GM04503 (cell line): ENCODE results near the gene TBCK.
"Not testable (repeated sequence)": the region's sequence is repeated elsewhere in the genome, so short reads cannot be mapped to it uniquely, and the experiment has no call there.

ENCODE experiments used
- DNase-seq: peaks from one replicate; pipeline ENCODE4 v3.0.0-alpha.2; 2012; ENCODE audit warnings: low read depth

Gene TBCK

GRCh38 chr4:106213291-106213690 lies 102.7 kb downstream of the TBCK start:
- DNase-seq = not testable (repeated sequence)

GRCh38 chr4:106210021-106210420 lies 106.0 kb downstream of the TBCK start:
- no peak for DNase-seq

GRCh38 chr4:106208481-106209460 lies 107.2 kb downstream of the TBCK start:
- no peak for DNase-seq

GRCh38 chr4:106201373-106201772 lies 114.6 kb downstream of the TBCK start:
- no peak for DNase-seq

- DNase-seq = no peak
Observed at GRCh38 chr4:106195435-106195950, 120.5 kb downstream of the TBCK start.

DNA sequence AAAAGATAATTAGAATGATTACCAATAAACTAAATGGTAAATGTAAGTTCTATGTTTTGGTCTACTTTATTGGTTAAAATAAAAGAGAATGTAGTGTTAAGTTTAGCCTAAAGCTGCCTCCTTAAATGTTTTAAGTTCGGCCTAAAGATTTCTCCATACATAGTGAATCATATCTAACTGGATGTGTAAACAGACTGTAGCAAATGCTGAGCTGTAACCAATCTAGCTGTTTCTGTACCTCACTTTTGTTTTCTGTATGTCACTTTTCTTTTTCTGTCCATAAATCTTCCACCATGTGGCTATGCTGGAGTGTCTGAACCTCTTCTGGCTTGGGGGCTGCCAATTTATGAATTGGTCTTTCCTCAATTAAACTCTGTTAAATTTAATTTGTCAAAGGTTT lies 121.2 kb downstream of the TBCK start:
- no peak for DNase-seq

DNA sequence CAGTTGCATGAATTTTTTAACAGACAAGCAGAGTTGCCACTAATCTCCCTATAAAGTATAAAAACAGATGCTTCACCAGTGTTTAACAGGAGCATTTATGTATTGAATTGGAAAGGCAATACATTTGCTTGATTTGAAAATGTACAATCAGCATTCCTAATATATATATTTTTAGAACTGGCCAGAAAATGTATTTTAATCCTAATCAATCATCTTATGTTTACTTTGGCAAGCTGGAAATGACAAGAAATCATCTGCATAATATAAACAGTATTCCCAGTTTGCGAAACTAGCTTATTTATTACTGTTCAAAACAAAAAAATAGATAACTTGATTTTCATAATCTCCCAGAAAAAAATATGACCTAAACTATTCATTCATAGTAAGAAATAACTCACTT lies 123.9 kb downstream of the TBCK start:
- DNase-seq = no peak

DNA sequence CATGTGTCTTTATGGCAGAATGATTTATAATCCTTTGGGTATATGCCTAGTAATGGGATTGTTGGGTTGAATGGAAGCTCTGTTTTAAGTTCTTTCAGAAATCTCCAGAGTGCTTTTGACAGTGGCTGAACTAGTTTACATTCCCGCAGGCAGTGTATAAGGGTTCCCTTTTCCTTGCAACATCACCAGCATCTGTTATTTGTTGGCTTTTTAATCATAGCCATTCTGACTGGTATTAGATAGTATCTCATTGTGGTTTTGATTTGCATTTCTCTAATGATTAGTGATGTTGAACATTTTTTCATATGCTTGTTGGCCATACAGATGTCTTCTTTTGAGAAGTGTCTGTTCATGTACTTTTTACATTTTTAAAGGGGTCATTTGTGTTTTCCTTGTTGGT lies 129.8 kb downstream of the TBCK start:
- no peak for DNase-seq

DNA sequence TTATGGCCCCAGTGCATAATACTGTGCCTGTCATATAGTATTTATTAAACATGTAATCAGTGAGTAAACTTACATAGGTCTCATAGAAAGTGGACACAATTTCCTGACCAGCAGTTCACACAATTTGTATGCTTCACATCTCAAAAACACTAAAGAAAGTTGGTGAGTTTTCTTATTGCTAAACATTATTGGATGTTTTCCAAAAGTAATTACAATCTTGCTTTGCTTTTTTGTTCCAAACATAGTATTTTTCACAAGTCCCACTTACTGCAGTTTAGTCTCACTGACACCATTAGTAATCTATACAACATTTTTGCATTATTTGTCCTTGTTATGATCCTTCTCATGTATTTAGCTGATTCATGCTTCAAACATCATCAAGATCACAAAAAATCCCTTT lies 132.5 kb downstream of the TBCK start:
- DNase-seq = no peak

- DNase-seq = no peak
Observed at GRCh38 chr4:106172861-106173260, 143.1 kb downstream of the TBCK start.

GRCh38 chr4:106165351-106166010 lies 150.5 kb downstream of the TBCK start:
- DNase-seq = no peak

GRCh38 chr4:106162278-106162677 lies 153.7 kb downstream of the TBCK start:
- no peak for DNase-seq

GRCh38 chr4:106160560-106160959 lies 155.4 kb downstream of the TBCK start:
- no peak for DNase-seq

- DNase-seq = no peak
Observed at GRCh38 chr4:106149911-106150310, 166.1 kb downstream of the TBCK start.

DNA sequence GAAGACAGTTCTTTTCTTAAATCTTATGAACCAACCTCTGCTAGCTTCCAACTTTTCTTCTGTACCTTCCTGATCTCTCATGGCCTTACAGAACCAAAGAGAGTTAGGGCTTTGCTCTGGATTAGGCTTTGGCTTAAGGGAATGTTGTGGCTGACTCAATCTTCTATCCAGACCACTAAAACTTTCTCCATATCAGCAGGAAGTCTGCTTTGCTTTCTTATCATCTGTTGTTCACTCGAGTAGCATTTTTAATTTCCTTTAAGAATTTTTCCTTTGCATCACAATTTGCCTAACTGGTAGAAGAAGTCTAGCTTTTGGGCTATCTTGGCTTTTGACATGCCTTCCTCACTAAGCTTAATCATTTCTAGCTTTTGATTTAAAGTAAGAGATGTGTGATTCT lies 167.0 kb downstream of the TBCK start:
- no peak for DNase-seq

DNA sequence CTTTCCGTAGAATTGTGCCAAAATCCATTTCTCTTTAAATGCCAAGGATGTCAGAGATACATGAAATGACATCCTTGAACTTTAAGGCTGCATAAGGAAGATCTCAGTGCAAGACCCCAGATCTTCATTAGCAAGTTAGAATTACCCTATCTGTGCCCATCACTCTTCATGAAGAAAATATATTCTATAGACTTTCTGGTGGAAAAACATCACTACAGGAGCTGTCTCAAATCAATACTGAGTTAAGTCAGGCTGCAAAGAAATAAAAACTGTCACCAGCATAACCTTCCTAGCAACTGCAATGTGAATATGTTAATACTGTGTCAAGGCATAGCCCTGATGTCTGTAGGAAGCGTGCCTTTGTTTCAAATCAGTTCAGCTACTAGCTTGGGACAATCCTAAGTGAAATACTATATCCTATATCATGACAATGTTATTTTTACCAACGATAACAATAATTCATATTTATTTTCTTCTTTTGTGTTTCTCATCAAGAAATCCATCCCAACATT lies 173.3 kb downstream of the TBCK start:
- DNase-seq = no peak

GRCh38 chr4:106140601-106141000 lies 175.4 kb downstream of the TBCK start:
- DNase-seq = no peak

- DNase-seq = no peak
Observed at GRCh38 chr4:106136777-106137331, 179.2 kb downstream of the TBCK start.

DNA sequence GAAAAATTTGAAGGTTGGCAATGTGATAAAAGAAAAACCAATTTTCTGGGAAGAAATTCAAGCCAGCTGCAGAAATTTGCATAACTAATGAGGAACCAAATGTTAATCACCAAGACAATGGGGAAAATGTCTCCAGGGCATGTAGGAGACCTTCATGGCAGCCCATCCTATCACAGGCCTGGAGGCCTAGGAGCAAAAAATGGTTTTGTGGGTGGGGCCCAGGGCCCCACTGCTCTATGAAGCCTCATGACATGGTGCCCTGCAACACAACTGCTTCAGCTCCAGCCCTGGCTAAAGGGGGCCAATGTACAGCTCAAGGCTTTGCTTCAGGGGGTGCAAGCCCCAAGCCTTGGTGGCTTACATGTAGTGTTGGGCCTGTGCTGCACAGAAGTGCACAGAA lies 184.0 kb downstream of the TBCK start:
- DNase-seq = no peak

DNA sequence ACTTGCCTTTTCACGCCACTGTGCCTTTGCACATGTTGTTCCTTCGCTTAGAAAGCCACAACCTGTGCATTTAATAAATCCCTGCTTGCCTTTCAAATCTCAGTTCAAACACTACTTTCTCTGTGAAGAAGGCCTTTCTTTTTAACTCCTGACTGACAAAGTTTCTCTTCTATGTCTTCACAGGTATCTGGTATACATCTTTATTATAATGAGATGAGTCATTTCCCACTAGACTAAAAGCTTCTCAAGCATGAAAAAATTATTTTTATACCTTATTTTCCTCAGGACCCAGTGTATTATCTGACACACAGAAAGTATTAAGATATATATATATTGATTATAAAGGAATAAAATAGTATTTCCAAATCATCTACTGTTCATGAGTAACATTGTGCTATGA lies 189.9 kb downstream of the TBCK start:
- DNase-seq = no peak

- not testable (repeated sequence) for DNase-seq
Observed at GRCh38 chr4:106119949-106120555, 196.0 kb downstream of the TBCK start.

DNA sequence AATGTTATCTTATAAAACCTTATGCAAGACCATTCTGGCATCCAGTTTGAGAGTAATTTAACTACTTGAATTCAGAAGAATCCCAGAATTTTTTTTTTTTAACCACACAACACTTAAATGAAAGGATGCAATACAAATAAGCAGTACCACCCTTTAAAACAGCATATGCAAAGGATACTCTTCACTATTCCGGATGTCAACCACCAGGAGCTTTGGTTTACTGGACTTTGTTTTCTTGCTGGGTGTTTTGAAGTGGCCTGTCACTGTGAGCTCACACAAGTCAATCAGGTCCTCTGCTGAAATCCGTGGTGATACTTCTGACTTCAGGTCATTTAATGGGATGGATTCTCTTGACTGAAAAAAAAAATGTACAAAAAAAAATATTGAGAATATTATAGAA lies 200.0 kb downstream of the TBCK start:
- no peak for DNase-seq
